GM18511 (cell line): Measurements from ENCODE around the gene EDEM1.

Experiments used
- ATAC-seq: cut with Tn5 transposase; IDR thresholded peaks from one replicate; pipeline ENCODE4 v1.9.1; 2021; ENCODE audit warnings: mild to moderate bottlenecking, moderate library complexity; ENCODE audit not compliant: unreplicated experiment

EDEM1 gene

GRCh38 chr3:5197470-5198312 is 10.2 kb downstream of the EDEM1 start:
- ATAC-seq: peak; percentile 70

- ATAC-seq: no peak
Observed at GRCh38 chr3:5198313-5198677, 10.8 kb downstream of the EDEM1 start.

DNA sequence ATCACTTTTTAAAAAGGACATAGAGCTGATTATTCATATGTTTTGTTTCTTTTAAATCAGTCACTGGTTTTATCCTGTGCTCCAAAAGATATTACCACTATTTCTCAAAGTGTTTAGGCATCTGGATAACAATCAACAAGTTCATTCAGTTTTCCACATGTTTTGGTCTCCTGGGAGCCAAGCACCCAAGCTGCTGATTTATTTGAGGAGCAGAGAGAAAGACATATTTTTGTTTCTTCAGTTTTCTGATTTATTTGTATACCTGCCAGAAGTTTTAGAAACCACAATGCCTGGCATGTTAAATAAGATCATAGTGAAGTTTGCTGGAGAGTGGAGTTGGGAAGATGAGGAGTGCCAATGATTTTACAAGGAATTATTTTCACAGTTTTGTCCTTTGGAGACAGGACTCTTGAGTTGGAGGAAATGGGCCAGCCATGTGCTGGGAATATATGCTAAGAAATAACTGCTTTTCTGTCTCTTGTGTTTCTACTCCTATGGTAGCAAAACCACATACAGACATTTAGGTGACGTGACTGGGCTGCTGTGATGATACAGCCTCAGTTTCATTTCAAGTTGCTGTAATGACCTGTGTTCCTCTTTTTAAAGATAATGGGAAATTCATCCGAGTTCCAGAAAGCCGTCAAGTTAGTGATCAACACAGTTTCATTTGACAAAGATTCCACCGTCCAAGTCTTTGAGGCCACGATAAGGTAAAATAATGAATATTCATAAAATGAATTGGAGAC is 11.7 kb downstream of the EDEM1 start:
- ATAC-seq: peak; percentile 43

DNA sequence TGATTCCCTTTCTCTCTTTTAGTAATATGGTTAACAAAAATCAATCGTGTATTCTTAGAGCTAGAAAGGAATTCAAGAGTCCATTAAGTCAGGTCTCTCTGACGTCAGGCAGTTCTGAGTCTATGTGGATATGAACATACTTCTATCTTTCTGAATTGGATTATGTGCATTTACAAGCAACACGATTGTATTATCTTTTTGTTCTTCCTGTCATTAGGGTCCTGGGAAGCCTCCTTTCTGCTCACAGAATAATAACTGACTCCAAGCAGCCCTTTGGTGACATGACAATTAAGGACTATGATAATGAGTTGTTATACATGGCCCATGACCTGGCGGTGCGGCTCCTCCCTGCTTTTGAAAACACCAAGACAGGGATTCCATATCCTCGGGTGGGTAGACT is 14.0 kb downstream of the EDEM1 start:
- no peak for ATAC-seq

DNA sequence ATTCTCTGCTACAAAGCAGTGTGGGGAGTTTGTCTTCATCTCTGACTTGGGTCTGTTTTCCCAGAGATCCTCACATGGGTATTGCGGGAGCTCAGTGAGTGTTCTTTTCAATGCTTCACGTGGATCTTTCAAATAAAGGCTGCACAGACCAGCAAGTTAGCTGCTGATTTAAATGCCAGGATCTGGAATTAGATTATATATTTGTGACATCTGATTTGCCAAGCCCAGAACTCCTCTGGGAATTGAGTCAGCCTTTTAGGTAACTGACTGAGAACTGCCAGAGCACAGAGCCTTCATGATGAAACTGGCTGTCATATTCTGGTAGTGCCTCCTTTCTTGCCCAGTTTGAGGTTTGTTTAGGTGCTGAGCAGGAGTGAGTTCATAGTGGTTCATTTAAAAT is 14.7 kb downstream of the EDEM1 start:
- ATAC-seq: no peak

DNA sequence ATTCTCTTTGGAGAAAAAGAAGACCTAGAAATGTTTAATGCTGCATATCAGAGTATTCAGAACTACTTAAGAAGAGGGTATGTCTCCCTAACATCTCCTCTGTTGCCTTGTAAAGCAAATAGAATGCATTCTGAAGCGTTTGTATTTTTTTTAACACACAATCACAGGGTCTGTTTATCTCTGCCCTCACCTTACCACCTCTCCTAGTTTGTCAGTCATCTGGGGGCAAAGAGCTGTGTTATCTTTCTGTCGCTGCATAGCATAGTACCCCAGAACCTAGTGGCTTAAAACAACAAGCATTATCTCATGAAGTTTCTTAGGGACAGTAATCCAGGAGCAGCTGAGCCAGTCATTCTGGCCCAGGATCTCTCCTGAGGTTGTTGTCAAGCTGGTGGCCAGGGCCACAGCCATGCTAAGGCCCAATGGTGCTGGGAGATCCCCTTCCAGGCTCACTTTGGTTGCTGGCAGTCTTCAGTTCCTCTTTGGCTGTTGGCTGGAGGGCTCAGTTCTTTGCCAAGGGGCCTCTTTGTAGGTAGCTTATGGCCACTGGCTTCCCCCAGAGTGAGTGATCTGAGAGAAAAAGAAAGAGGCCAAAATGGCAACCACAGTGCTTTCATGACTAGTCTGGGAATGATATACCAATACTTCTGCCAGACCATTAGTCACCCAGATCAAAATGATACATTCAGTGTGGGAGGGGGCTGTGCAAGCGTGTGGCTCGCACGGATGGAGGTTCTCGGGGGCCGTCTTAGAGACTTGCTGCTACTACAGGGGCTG is 17.8 kb downstream of the EDEM1 start:
- ATAC-seq: peak; percentile 99

GRCh38 chr3:5210926-5211325 is 23.4 kb downstream of the EDEM1 start:
- ATAC-seq: no peak

GRCh38 chr3:5212628-5213573 is 25.4 kb downstream of the EDEM1 start:
- no peak for ATAC-seq

- ATAC-seq: no peak
Observed at GRCh38 chr3:5213574-5213966, 26.1 kb downstream of the EDEM1 start.

DNA sequence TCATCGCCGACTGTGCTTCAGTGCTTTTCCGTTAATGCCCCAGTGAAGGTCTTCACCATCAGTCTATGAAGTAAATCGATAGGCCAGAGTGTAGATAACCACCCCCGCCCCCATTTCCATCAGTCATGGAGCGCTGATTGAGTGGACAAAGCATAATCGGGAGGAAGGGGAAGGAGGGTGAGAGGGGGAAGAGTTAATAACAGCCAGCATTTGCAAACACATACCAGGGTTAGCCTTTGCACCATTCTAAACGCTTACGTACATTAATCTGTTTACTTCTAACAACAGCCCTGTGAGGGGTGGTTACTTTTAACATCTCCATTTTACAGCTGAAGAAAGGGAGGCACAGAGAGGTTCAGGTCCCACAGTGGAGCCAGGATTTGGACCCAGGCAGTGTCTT is 26.8 kb downstream of the EDEM1 start:
- no peak for ATAC-seq

- ATAC-seq: no peak
Observed at GRCh38 chr3:5217824-5218595, 30.5 kb downstream of the EDEM1 start.

- ATAC-seq: no peak
Observed at GRCh38 chr3:5218815-5219214, 31.3 kb downstream of the EDEM1 start.

DNA sequence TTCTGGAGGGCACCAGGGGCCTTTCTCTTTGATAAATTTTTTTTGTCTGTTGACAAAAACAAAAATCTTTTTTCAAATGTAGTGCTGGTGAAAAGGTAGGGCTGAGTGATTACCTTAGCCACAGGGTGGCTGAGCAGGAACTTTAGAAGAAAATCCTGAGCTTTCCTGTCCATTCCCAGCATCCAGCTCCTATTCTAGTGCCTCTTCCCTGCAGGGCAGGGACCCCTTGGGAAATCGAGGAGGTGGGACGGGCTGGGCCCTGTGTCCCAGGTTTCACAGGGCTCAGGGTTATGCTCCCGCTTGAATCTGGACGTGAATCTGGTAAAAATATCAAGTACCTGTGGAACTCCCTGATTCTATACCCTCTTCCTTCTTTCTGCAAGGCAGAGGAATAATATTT is 31.7 kb downstream of the EDEM1 start:
- ATAC-seq: no peak

DNA sequence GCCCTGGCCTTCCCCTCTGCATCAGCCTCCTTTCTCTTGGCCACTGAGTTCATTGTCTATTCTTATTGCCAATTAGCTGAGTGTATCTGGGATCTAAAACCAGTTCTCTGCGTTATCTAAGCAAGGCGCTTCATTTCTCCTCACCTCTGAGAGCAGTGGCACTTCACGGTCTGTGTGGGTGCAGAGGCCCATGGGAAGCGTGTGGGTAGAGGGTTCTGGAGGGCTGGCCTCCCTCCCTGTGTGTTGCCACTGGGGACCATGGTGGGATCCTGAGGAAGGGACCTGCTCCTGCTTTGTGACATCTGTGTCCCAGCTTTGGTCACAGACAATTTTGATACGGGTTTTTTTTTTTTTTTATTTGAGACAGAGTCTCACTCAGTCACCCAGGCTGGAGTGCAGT is 32.7 kb downstream of the EDEM1 start:
- no peak for ATAC-seq

GRCh38 chr3:5220667-5221431 is 33.3 kb downstream of the EDEM1 start:
- ATAC-seq: no peak

DNA sequence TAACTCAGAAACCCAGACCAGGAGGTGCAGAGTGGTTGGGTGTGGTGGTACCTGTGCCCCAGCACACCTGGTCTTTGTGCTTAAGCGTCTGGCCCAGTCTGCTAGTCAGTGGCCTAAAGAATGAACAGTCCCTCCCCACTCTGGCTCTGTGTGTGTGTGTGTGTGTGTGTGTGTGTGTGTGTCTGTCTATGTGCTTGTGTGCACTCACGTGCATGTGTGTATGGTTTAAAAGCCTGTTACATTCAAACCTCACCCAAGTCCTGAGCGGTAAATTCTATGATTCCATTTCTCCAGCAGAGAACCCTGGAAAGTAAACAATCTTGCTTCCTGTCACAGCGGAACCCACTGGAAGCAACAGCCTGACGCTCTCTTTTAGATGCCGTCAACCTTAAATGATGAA is 34.2 kb downstream of the EDEM1 start:
- ATAC-seq: no peak

GRCh38 chr3:5222283-5223005 is 34.9 kb downstream of the EDEM1 start:
- ATAC-seq: no peak

DNA sequence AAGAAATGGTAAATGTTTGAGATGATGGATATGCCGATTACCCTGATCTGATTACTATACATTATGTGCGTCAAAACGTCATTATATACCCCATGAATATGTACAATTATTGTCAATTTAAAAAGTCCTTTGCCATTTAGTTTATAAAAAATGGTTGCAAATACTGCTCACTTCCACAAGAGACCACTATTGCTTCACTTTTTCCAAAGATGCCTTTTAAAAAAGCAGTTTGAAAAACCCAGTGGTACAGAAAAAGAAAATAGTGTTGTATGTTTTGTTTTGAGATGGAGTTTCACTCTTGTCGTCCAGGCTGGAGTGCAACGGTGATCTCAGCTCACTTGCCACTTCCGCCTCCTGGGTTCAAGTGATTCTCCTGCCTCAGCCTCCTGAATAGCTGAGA is 39.3 kb downstream of the EDEM1 start:
- peak; percentile 42 for ATAC-seq
